Thoracic aorta (tissue), 2 donors: ENCODE results near the gene STARD7. TPM values are rescaled to one million over a fixed set of nuclear protein-coding genes. Genes with fewer than 3 reads are reported as not detected.
A peak's percentile ranks its signal among the peaks of the same experiment; 100 is the strongest.

Source experiments
- ATAC-seq: fragments of 150-250 bp; one replicate; pipeline ENCODE4 v1.8.0; 2017; ENCODE audit warnings: low read depth; ENCODE audit not compliant: insufficient number of reproducible peaks, low FRiP score
- DNase-seq: peaks from one replicate; pipeline ENCODE4 v3.0.0-alpha.2; 2020; ENCODE audit warnings: low spot score
- H3K27ac ChIP-seq, 2 donors: fragments of 200-600 bp; sonication (generic); 1 replicate in 1 of 2; 2 replicates in 1 of 2; pipeline ENCODE4 v1.5.1; 2016; ENCODE audit warnings: mild to moderate bottlenecking in 2 of 2, moderate library complexity in 2 of 2
- H3K27me3 ChIP-seq: fragments of 200-600 bp; sonication (generic); replicated peaks from 2 replicates; pipeline ENCODE4 v1.6.0; 2016; ENCODE audit warnings: mild to moderate bottlenecking; ENCODE audit not compliant: insufficient read depth
- H3K36me3 ChIP-seq: fragments of 200-600 bp; sonication (generic); one replicate; pipeline ENCODE4 v1.5.1; 2016
- H3K4me1 ChIP-seq, 2 donors: fragments of 200-600 bp; sonication (generic); 1 replicate in 1 of 2; 2 replicates in 1 of 2; pipeline versions ENCODE4 v1.5.1 to v1.6.0; 2016; ENCODE audit warnings: low read depth in 2 of 2, mild to moderate bottlenecking in 1 of 2; ENCODE audit not compliant: control insufficient read depth in 1 of 2
- H3K4me3 ChIP-seq: fragments of 200-600 bp; sonication (generic); 2 replicates; pipeline ENCODE4 v1.5.1; 2016; ENCODE audit warnings: mild to moderate bottlenecking
- H3K9me3 ChIP-seq: fragments of 200-600 bp; sonication (generic); 2 replicates; pipeline ENCODE4 v1.5.1; 2016
- CTCF ChIP-seq: fragments of 200-600 bp; sonication (generic); IDR thresholded peaks from one replicate; pipeline ENCODE4 v1.5.1; 2019; ENCODE audit warnings: antibody characterized with exemption
- total RNA-seq, 2 donors: library from RNA; depleted of rRNA; stranded (reverse); fragments of >200 nt; gene quantifications; one replicate each; pipeline versions ENCODE4 v1.1.0 to v1.2.3, GENCODE V29; 2016

The STARD7 gene
- total RNA-seq, 2 donors from 2014 or later = 68.1 to 135 TPM

DNA sequence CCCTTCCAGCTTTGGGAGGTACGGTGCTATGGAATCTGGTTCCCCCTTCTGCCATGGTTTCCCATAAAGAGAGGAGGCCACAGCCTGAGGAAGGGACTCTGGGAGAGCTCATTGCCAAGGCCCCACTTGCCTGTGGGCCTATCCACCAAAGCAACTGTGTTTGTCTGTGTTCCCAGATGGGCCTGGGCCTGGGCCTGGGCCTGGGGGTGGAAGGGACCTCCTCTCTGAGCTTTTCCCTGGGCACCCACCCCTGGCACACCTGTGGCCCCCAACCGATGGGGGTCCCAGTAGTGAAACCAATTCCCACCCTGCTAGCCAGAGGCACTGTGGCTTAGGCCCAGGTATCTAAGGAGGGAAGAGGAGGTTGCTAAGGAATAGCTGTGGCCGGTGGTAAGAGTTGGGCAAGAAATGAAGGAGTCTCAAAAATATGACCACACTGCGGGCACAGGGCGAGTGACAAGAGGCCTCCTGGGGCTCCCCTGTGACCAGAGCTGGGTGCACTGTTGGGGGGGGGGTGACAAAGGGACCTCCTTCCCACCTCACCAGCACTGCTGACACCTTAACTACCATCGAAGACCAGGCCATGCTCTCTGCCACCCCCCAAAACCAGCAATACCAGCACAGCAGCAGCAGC, 58.5 kb downstream of the STARD7 start:
- Histone ChIP-seq H3K27ac (no peak overlapping the region), H3K4me3 (no peak overlapping the region), H3K4me1 (peaks cover 21 to 40% of the 10 kb centered on the region in 2 donors), H3K36me3 (no peaks in the 10 kb centered on the region), H3K27me3 (no peaks in the 10 kb centered on the region), H3K9me3 (no peaks in the 10 kb centered on the region)
- DNase-seq = no peak
- no peak for ATAC-seq
- TF ChIP-seq CTCF = no peak

DNA sequence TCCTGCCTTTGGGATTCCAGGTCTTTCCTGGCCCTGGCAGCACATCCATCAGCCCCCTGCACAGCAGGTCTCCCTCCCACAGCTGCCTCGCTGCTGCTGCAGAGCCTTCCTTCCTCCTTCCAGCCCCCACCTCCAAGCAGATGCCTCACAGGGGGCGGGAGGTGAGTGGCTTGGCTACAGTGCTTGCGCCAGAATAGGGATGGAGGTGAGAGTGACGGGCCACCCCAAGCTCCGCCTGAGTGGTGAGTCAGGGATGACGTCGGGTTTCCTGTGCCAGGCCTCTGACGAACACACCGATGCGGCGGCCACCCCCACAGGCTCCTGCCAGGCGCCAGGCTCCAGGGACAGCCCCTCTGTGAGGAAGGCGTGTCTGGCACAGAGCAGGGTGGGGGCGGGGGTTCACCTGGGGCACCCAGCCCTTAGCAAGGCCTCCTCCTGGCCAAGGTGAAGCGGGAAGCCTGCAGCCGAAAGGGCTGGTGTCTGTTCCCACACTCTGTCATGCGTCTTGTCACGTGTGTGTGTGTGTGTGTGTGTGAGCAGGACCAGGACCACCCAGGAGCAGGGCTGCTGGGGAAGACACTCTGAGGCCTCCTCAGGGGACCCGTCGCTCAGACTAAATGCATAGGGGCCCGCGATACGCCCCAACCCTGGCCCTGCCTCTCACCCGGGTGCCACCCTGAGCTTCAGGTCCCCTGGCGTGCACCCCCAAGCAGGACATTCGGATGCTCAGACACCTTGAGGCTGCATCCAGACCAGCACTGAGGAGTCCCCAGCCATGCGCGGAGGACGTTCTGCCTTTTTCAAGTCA, 60.0 kb downstream of the STARD7 start:
- Histone ChIP-seq H3K4me3 (no peak overlapping the region), H3K27ac (peak overlapping the region; percentile 69 to 73), H3K36me3 (no peaks in the 10 kb centered on the region), H3K4me1 (peaks cover 21 to 52% of the 10 kb centered on the region in 2 donors), H3K9me3 (no peaks in the 10 kb centered on the region), H3K27me3 (no peaks in the 10 kb centered on the region)
- peak; percentile 67 for DNase-seq
- no peak for TF ChIP-seq CTCF
- ATAC-seq = peak; percentile 45

DNA sequence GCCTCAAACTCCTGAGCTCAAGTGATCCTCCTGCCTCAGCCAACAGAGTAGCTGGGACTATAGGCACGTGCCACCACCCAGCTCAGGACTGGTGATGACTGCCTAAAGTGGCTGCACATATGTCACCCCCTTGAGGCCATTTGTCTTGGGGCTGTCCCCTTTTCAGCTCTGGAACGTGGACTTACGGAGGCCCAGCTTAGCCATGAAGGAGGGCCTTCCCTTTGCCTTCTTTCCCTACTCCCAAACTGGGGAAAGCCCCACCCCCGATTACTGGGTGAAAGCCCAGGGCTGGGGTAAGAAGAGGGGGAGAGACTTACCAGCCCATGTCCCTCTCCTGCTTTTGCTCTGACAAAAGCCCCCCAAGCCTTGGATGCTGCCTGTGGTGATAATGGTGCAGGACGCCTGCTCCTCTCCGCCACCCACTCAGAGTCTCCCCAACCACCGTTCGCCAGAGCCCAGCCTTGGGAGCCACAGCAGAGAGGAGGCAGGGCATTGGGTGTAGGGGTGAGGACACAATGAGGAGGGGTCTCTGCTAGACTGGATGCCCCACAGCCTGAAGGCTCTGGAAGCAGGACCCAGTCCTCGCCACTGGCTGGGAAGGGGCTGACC, 60.9 kb downstream of the STARD7 start:
- Histone ChIP-seq H3K4me3 (no peak overlapping the region), H3K27me3 (no peaks in the 10 kb centered on the region), H3K9me3 (no peaks in the 10 kb centered on the region), H3K27ac (peak overlapping the region; percentile 69 to 73), H3K36me3 (no peaks in the 10 kb centered on the region), H3K4me1 (peaks cover 21 to 57% of the 10 kb centered on the region in 2 donors)
- TF ChIP-seq CTCF = no peak
- ATAC-seq (no peak), DNase-seq (peak; percentile 1)

DNA sequence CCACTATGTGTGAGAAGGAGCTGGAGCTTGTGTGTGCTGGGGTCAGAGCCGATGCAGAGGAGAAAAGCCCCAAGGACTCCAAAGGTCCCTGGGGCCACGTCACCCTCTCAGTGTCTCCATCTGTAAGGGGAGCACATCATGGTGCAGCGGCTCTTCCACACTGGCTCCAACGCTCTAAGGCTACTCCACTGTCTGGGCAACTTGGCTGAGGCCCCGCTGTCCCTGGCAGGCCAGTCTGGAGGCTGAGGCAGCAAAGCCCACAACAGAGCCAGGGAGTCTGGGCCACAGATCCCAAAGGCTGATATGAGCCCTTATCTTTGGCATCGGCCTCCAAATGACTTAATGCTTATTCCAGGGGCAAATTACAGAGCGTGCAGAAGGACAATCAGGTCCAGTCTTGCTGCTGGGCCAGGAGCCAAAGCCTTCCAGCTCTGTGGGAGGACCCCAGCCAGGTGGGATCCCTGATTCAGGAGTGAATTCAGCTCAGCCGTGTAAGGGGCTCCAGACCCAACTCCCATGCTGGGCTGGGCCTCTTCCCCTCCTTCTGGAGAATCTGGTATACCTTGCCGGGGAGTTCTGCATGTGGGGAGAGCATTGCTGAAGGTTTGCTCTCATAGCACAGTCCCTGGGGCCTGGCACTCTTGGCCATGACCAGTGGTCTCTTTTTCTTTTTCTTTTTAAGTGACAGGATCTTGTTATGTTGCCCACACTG, 61.6 kb downstream of the STARD7 start:
- Histone ChIP-seq H3K27me3 (no peaks in the 10 kb centered on the region), H3K4me3 (peak overlapping the region; percentile 77), H3K9me3 (no peaks in the 10 kb centered on the region), H3K27ac (peak overlapping the region; percentile 69 to 73), H3K4me1 (peaks cover 21 to 57% of the 10 kb centered on the region in 2 donors), H3K36me3 (no peaks in the 10 kb centered on the region)
- DNase-seq (peak; percentile 1), ATAC-seq (peak; percentile 11)
- no peak for TF ChIP-seq CTCF
